AG09319 (cell line): ENCODE data around the gene MBD5.

Source experiments
- DNase-seq: peaks from one replicate; pipeline ENCODE4 v3.0.0-alpha.2; 2010; ENCODE audit warnings: low read depth; ENCODE audit errors: extremely low read depth
- TF ChIP-seq, protein P1 (sequence below): IDR thresholded peaks from 2 replicates; pipeline ENCODE4 v1.5.1; 2011; ENCODE audit warnings: low read depth, mild to moderate bottlenecking, inconsistent platforms, low read length, moderate library complexity

The MBD5 gene

DNA sequence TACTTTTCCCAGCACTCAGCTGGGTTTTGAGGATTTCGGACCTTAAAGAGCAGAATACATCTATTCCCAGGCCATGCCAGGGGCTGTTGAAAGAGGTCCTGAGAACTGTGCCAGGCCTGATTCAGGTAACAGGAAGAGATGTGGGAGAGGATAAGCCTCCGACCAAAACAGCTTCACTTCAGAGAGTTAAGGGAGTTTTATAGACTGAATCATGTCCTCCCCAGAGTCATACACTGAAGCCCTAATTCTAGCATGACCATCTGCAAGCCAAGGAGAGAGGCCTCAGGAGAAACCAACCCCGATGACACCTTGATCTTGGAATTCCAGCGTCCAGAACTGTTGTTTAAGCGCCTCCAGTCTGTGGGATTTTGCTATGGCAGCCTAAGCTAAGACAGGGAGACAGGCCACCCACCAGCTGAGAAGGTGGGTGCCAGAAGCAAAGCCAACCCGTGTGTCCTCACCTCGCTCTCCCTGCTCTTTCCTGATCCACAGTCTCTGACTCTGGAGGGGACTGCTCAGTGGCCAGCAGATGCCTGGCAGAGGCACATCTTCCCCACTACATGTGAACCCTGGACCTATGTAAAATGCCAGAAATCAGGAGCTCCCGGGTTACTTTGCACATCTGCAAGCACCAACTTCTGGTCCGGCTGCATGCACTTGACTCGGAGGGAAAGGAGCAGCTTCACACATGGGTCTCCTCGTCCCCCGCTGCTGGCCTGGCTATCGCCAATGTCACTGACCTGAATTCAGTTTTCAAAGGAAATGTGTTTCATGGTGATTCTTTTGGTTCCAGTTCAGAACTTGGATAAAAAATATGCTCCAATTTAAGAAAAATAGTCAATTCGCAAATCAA lies 506.8 kb downstream of the MBD5 start:
- no peak for DNase-seq
- TF ChIP-seq, protein P1, sequence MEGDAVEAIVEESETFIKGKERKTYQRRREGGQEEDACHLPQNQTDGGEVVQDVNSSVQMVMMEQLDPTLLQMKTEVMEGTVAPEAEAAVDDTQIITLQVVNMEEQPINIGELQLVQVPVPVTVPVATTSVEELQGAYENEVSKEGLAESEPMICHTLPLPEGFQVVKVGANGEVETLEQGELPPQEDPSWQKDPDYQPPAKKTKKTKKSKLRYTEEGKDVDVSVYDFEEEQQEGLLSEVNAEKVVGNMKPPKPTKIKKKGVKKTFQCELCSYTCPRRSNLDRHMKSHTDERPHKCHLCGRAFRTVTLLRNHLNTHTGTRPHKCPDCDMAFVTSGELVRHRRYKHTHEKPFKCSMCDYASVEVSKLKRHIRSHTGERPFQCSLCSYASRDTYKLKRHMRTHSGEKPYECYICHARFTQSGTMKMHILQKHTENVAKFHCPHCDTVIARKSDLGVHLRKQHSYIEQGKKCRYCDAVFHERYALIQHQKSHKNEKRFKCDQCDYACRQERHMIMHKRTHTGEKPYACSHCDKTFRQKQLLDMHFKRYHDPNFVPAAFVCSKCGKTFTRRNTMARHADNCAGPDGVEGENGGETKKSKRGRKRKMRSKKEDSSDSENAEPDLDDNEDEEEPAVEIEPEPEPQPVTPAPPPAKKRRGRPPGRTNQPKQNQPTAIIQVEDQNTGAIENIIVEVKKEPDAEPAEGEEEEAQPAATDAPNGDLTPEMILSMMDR = no peak

DNA sequence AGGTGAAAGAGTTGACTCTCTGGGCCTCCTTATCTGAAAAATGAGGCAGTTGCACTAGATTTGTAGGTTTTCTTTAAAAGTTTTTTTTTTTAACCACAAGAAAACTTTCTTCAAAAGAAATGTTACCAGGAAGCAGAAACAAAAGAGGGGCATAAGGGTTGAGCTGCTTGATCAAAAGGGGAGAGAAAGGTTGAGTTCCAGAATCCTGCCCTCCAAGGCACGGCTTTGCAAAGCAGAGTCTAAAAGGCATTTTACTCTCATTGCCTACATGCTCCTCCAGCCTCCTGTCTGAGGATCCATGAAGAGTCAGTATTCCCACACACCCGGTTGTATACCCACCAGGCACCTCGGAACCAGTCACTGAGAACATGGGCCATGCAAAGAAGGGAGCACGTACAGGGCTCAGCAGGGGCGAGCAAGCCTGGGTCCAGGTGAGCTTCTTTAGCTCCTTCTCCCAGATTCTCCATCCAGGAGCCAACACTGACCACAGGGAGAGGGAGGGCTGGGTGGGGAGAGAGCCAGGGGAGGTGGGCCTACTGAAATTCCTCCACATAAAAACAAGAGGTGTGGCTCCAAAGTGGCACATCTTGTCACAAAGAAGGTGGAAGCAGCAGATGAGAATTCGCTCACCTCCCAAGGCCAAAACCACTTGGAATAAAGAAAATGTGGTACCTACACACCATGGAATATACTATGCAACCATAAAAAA lies 507.6 kb downstream of the MBD5 start:
- TF ChIP-seq, protein P1 = no peak
- no peak for DNase-seq

DNA sequence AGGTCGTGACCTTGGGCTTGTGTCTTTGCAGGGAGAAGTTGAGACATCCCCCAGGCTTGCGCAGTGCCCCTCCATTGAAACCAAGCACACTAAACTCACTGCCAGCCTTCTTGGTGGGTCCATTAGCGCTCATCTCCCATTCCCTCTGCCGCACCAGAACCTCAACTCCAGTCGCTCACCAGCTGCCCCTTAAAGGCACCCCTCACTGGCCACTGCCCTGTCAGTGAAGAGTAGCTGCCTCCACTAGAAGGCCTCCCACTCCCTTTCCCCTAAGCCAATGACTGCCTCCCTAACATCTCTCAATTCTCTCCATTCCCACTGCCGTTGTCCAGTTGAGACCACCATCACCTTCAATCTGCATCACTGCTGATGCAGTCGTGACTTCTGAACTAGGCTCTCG lies 508.9 kb downstream of the MBD5 start:
- TF ChIP-seq, protein P1 = no peak
- no peak for DNase-seq

DNA sequence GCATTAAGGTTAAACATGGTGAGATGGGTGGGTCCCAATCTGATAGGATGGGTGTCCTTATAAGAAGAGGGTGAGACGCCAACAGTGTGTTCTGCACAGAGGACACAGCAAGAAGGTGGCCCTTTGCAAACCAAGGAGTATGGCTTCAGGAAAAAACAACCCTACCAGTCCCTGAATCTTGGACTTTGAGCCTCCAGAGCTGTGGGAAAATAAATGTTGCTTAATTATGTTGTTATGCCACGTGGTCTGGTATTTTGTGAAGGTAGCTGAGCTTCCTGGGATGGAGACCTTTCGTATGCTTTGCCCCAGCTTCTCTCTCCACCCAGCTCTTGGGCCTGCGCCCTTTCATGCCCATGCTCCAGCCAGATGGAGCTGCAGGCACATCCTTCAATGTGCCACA lies 509.5 kb downstream of the MBD5 start:
- TF ChIP-seq, protein P1 = no peak
- DNase-seq = no peak

DNA sequence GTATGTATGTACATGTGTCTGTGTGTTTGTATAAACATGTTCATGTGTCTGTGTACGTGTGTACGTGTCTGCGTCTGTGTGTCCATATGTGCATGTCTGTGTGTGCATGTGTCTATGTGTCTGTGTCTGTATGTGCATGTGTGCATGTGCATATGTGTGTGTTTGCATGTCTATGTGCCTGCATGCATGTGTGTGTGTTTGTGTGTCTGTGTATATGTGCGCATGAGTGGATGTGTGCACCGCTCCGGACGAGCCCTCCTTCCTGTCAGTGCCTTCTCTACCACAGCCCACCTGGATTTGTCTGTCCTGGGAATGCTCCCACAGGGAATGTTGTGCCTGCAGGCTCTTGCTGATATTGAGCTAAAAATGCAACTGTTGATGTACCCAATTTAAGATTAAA lies 510.3 kb downstream of the MBD5 start:
- no peak for DNase-seq
- TF ChIP-seq, protein P1 = no peak

DNA sequence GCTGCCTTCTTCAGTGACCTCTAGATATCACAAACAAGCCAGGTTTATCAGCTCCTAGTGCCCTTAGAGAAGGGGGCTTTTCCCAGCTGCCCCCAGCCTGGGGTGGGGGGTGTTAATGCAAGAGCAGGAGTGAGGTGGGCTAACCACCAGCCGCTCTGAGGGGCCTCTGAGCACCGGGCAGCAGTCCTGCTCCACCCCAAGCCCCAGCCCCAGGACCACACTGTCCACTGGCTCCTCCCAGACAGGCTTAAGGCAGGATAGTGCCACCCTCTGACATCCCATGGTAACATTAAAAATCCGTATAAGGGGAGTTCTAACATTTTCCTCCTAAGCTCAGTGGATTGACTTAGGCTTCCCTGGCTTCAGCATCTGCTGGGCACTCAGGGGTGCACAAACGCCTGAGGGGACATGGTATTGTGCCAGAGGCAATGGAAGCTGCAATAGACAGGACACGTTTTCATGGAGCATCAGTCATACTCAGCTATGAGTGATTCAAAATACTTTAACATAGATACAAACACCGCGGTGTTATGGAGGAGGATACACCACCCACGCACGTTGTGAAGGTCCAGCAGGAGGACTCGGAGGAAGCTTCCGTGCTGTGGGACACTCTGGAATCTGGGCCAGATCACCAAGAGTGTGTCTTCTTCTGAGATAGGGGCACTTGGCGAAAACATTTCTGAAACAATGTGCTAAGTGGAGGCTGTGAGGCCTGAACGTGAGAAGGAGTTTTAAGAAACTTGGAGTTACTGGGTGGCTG lies 511.0 kb downstream of the MBD5 start:
- TF ChIP-seq, protein P1 = no peak
- no peak for DNase-seq
